T-helper 2 cell treated with Interferon-gamma antibody and Interleukin-4, amounts not matched to agents 5 μg/mL and 100 μg/mL, for 36 hours (primary cell): ENCODE data around the gene TSTD2.

Experiments used
- DNase-seq: peaks from one replicate; pipeline ENCODE4 v3.0.0; 2021; ENCODE audit warnings: low spot score
- H3K27ac Mint-ChIP-seq: one replicate; pipeline ENCODE4 v1.8.0; 2021; ENCODE audit warnings: mild to moderate bottlenecking, mixed read lengths
- H3K27me3 Mint-ChIP-seq: one replicate; pipeline ENCODE4 v1.8.0; 2021; ENCODE audit warnings: low read depth, mixed read lengths
- H3K36me3 Mint-ChIP-seq: one replicate; pipeline ENCODE4 v1.8.0; 2021; ENCODE audit warnings: low read depth, mixed read lengths
- H3K4me1 Mint-ChIP-seq: one replicate; pipeline ENCODE4 v1.8.0; 2021; ENCODE audit warnings: low read depth, mixed read lengths
- H3K4me3 Mint-ChIP-seq: one replicate; pipeline ENCODE4 v1.8.0; 2022; ENCODE audit warnings: mild to moderate bottlenecking, moderate library complexity, mixed read lengths
- H3K9me3 Mint-ChIP-seq: one replicate; pipeline ENCODE4 v1.8.0; 2021; ENCODE audit warnings: mixed read lengths

The TSTD2 gene

GRCh38 chr9:97557606-97558095, 75.5 kb downstream of the TSTD2 start:
- Mint-ChIP-seq H3K4me1 (peaks cover 14% of the 10 kb centered on the region), H3K36me3 (no peaks in the 10 kb centered on the region), H3K27me3 (peaks cover 19% of the 10 kb centered on the region), H3K9me3 (no peaks in the 10 kb centered on the region), H3K4me3 (no peak overlapping the region), H3K27ac (no peak overlapping the region)
- DNase-seq: no peak

GRCh38 chr9:97556721-97557605, 76.2 kb downstream of the TSTD2 start:
- Mint-ChIP-seq H3K27ac (no peak overlapping the region), H3K36me3 (no peaks in the 10 kb centered on the region), H3K4me1 (peaks cover 14% of the 10 kb centered on the region), H3K27me3 (peaks cover 26% of the 10 kb centered on the region), H3K9me3 (no peaks in the 10 kb centered on the region), H3K4me3 (no peak overlapping the region)
- no peak for DNase-seq

GRCh38 chr9:97556036-97556720, 77.0 kb downstream of the TSTD2 start:
- H3K27ac Mint-ChIP-seq: no peak overlapping the region
- H3K9me3 Mint-ChIP-seq: no peaks in the 10 kb centered on the region
- H3K27me3 Mint-ChIP-seq: peaks cover 28% of the 10 kb centered on the region
- DNase-seq: no peak
- H3K36me3 Mint-ChIP-seq: no peaks in the 10 kb centered on the region
- H3K4me3 Mint-ChIP-seq: no peak overlapping the region
- H3K4me1 Mint-ChIP-seq: peaks cover 14% of the 10 kb centered on the region

DNA sequence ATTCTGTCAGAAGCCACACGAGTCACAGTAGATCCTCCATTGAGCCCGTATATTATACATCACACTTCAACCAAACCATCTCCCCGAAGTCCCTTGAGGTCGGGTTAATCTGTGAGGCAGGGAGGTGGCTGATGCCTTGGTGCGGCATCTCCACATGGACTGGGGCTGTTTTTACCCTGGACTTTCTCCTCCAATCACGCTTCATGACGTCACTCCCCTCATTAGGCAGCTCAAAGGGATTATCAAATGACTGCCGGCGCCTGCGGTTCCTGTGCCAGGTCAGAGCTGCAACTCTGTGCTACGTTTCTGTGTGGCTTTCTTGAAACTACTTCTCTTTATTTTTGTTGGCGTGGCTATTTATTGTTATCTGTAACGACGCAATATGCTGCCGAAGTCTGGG, 78.0 kb downstream of the TSTD2 start:
- Mint-ChIP-seq H3K9me3 (no peaks in the 10 kb centered on the region), H3K4me3 (no peak overlapping the region), H3K36me3 (no peaks in the 10 kb centered on the region), H3K27me3 (peaks cover 28% of the 10 kb centered on the region), H3K27ac (no peak overlapping the region), H3K4me1 (peaks cover 14% of the 10 kb centered on the region)
- DNase-seq: no peak

DNA sequence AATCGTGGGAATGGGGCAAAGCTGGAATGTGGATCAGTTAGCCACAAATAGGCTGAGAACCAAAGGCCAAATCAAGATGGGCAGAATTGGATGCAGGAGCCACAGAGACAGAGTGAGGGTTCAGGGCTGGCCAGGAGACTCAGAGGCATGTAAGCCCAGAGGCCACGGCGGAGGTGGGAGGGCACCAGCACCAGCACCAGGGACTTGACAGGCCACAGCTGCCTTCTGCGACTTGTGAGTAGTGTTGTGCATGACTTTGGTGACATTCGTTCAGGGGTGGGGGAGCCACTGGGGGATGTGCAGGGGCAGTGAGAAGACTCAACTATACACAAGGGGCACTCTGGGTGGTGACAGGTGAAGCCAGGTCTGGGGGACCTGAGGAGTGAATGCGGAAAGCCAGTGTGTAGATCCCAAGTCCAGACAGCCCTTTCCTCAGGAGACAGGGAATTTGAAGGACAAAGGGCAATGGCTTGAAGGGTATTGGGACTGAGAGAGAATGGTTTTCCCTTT, 78.5 kb downstream of the TSTD2 start:
- DNase-seq: no peak
- Mint-ChIP-seq H3K36me3 (no peaks in the 10 kb centered on the region), H3K27me3 (peaks cover 27% of the 10 kb centered on the region), H3K9me3 (no peaks in the 10 kb centered on the region), H3K4me3 (no peak overlapping the region), H3K27ac (no peak overlapping the region), H3K4me1 (peaks cover 9% of the 10 kb centered on the region)

GRCh38 chr9:97553841-97554240, 79.3 kb downstream of the TSTD2 start:
- Mint-ChIP-seq H3K27me3 (peaks cover 30% of the 10 kb centered on the region), H3K36me3 (no peaks in the 10 kb centered on the region), H3K4me1 (peaks cover 2% of the 10 kb centered on the region), H3K9me3 (no peaks in the 10 kb centered on the region), H3K4me3 (no peak overlapping the region), H3K27ac (no peak overlapping the region)
- no peak for DNase-seq

- no peak for DNase-seq
- Mint-ChIP-seq H3K27me3 (peaks cover 30% of the 10 kb centered on the region), H3K9me3 (no peaks in the 10 kb centered on the region), H3K4me3 (no peak overlapping the region), H3K27ac (no peak overlapping the region), H3K36me3 (no peaks in the 10 kb centered on the region), H3K4me1 (no peaks in the 10 kb centered on the region)
Observed at GRCh38 chr9:97553141-97553540, 80.0 kb downstream of the TSTD2 start.

DNA sequence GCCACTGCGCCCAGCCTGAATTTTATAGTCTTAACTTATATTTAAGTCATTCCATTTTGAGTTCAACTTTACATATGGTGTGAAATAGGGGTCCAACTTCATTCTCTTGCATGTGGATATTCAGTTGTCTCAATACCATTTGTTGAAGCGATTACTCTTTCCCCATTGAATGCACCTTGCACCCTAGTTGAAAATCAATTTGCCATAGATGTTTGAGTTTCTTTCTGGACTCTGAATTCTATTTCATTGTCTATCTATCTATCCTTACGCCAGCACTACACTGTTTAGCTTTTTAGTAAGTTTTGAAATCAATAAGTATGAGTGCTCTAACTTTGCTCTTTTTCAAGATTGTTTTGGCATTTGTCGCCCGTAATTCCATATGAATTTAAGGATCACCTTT, 81.9 kb downstream of the TSTD2 start:
- no peak for DNase-seq
- Mint-ChIP-seq H3K4me3 (no peak overlapping the region), H3K27me3 (peaks cover 30% of the 10 kb centered on the region), H3K27ac (no peak overlapping the region), H3K4me1 (no peaks in the 10 kb centered on the region), H3K36me3 (no peaks in the 10 kb centered on the region), H3K9me3 (no peaks in the 10 kb centered on the region)

DNA sequence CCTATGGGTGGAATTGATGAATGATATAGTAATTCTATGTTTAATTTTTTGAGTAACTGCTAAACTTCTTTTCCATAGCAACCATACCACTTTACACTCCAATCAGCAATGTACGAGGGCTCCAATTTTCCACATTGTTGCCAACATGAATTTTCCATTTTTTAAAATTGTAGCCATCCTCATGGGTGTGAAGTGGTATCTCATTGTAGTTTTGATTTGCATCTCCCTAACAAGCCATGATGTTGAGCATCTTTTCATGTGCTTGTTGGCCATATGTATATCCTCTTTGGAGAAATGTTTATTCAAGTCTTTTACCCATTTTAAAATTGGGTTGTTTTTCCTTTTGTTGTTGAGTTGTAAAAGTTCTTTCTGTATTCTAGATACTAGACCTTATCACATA, 82.8 kb downstream of the TSTD2 start:
- Mint-ChIP-seq H3K9me3 (no peaks in the 10 kb centered on the region), H3K36me3 (no peaks in the 10 kb centered on the region), H3K4me3 (no peak overlapping the region), H3K4me1 (no peaks in the 10 kb centered on the region), H3K27ac (no peak overlapping the region), H3K27me3 (peaks cover 30% of the 10 kb centered on the region)
- no peak for DNase-seq
